IMR-90 (cell line): ENCODE data around the gene IQSEC1. TPM values are rescaled to one million over a fixed set of nuclear protein-coding genes. Genes with fewer than 3 reads are reported as not detected.

Source experiments
- ATAC-seq: fragments of 200-7000 bp; cut with Tn5 transposase; 2 replicates; pipeline ENCODE4 v1.9.1; 2020; ENCODE audit warnings: low read depth, mild to moderate bottlenecking, moderate library complexity
- BruUV-seq: library from RNA; stranded (reverse); fragments of 400-500 nt; replicated peaks from 2 replicates; lab custom pipeline; 2021; lab: Mats Ljungman, UMichigan
- CTCF ChIA-PET: fragments of 300-600 bp; formaldehyde crosslinking; extraction: SDS; loops from one replicate; lab custom pipeline; 2021; ENCODE audit warnings: antibody characterized with exemption; lab: Yijun Ruan, JAX
- POLR2A ChIA-PET: fragments of 300-600 bp; sonication (Branson Sonifier 250); formaldehyde crosslinking; loops from one replicate; lab custom pipeline; 2022; ENCODE audit warnings: antibody characterized with exemption; ENCODE audit not compliant: unreplicated experiment; lab: Charles Lee
- DNase-seq: peaks from one replicate; pipeline ENCODE4 v3.0.0; 2013
- H2AFZ ChIP-seq: replicated peaks from 2 replicates; pipeline ENCODE3; 2013; ENCODE audit warnings: low read length, mild to moderate bottlenecking; ENCODE audit not compliant: poor library complexity
- H2AK5ac ChIP-seq: 2 replicates; pipeline ENCODE4 v1.6.1; 2013; ENCODE audit warnings: low read depth, low read length, inconsistent platforms
- H2AK9ac ChIP-seq: replicated peaks from 2 replicates; pipeline ENCODE3; 2013; ENCODE audit warnings: mild to moderate bottlenecking, low read depth, low read length, moderate library complexity; ENCODE audit not compliant: poor library complexity
- H2BK120ac ChIP-seq: 2 replicates; pipeline ENCODE4 v1.6.1; 2013; ENCODE audit warnings: low read depth, low read length, inconsistent platforms
- H2BK15ac ChIP-seq: 3 replicates; pipeline ENCODE4 v1.6.1; 2013; ENCODE audit warnings: low read depth, low read length, inconsistent platforms
- H2BK20ac ChIP-seq: 2 replicates; pipeline ENCODE4 v1.6.1; 2013; ENCODE audit warnings: low read depth, mild to moderate bottlenecking, inconsistent platforms, low read length, moderate library complexity
- H2BK5ac ChIP-seq: 2 replicates; pipeline ENCODE4 v1.6.1; 2013; ENCODE audit warnings: mild to moderate bottlenecking, low read depth, low read length, inconsistent platforms; ENCODE audit not compliant: poor library complexity, severe bottlenecking
- H3K14ac ChIP-seq: replicated peaks from 2 replicates; pipeline ENCODE4 v1.6.1; 2013; ENCODE audit warnings: low read depth, low read length, inconsistent platforms
- H3K18ac ChIP-seq: 2 replicates; pipeline ENCODE4 v1.6.1; 2013; ENCODE audit warnings: low read depth, low read length, control low read depth
- H3K23ac ChIP-seq: 2 replicates; pipeline ENCODE4 v1.6.1; 2013; ENCODE audit warnings: low read depth, low read length, inconsistent platforms
- H3K27ac ChIP-seq: 2 replicates; pipeline ENCODE4 v1.5.1; 2013; ENCODE audit warnings: mild to moderate bottlenecking, control low read depth, low read length; ENCODE audit not compliant: insufficient read depth
- H3K27me3 ChIP-seq: 2 replicates; pipeline ENCODE4 v1.6.1; 2013; ENCODE audit warnings: low read length; ENCODE audit not compliant: control insufficient read depth, insufficient read depth
- H3K36me3 ChIP-seq: 2 replicates; pipeline ENCODE4 v1.6.1; 2013; ENCODE audit warnings: low read length, mixed read lengths; ENCODE audit not compliant: control insufficient read depth, insufficient read depth
- H3K4ac ChIP-seq: 2 replicates; pipeline ENCODE4 v1.6.1; 2013; ENCODE audit warnings: low read depth, low read length, inconsistent platforms
- H3K4me1 ChIP-seq: 2 replicates; pipeline ENCODE4 v1.6.1; 2013; ENCODE audit warnings: low read length, mixed read lengths; ENCODE audit not compliant: control insufficient read depth, insufficient read depth
- H3K4me2 ChIP-seq: 2 replicates; pipeline ENCODE4 v1.6.1; 2013; ENCODE audit warnings: low read depth, mild to moderate bottlenecking, control low read depth, low read length, moderate library complexity
- H3K4me3 ChIP-seq: 2 replicates; pipeline ENCODE4 v1.5.1; 2013; ENCODE audit warnings: low read depth, mild to moderate bottlenecking, control low read depth, low read length, moderate library complexity; ENCODE audit not compliant: insufficient read depth
- H3K56ac ChIP-seq: 2 replicates; pipeline ENCODE4 v1.6.1; 2013; ENCODE audit warnings: low read length, inconsistent platforms; ENCODE audit not compliant: insufficient read depth; ENCODE audit errors: extremely low read depth
- H3K79me1 ChIP-seq, 2 experiments: 2 replicates each; pipeline ENCODE4 v1.6.1; 2013; ENCODE audit warnings: low read length in 2 of 2, inconsistent platforms in 1 of 2, low read depth in 1 of 2
- H3K9ac ChIP-seq: 2 replicates; pipeline ENCODE4 v1.6.1; 2013; ENCODE audit warnings: low read depth, low read length, control low read depth
- H3K9me1 ChIP-seq: 2 replicates; pipeline ENCODE4 v1.6.1; 2013; ENCODE audit warnings: low read length, inconsistent platforms; ENCODE audit not compliant: insufficient read depth
- H3K9me3 ChIP-seq: 2 replicates; pipeline ENCODE4 v1.6.1; 2013; ENCODE audit warnings: low read length; ENCODE audit not compliant: control insufficient read depth, insufficient read depth
- H4K20me1 ChIP-seq: 2 replicates; pipeline ENCODE4 v1.6.1; 2013; ENCODE audit warnings: low read length, inconsistent platforms; ENCODE audit not compliant: insufficient read depth
- H4K5ac ChIP-seq: 2 replicates; pipeline ENCODE4 v1.6.1; 2013; ENCODE audit warnings: mild to moderate bottlenecking, low read depth, low read length, control low read depth
- H4K8ac ChIP-seq, 2 experiments: 2 replicates each; pipeline ENCODE4 v1.6.1; 2013; ENCODE audit warnings: low read depth in 2 of 2, low read length in 2 of 2, control low read depth in 1 of 2, inconsistent platforms in 1 of 2
- H4K91ac ChIP-seq: 2 replicates; pipeline ENCODE4 v1.6.1; 2013; ENCODE audit warnings: low read depth, low read length, inconsistent platforms; ENCODE audit not compliant: insufficient read depth
- CEBPB ChIP-seq: IDR thresholded peaks from 2 replicates; pipeline ENCODE4 v1.6.1; 2012; ENCODE audit warnings: low read depth, low read length, improper control_type of control experiment
- FOS ChIP-seq: fragments of 150-350 bp; IDR thresholded peaks from 2 replicates; pipeline ENCODE4 v1.6.1; 2016; ENCODE audit warnings: low read depth, low read length
- MAFK ChIP-seq: IDR thresholded peaks from 2 replicates; pipeline ENCODE4 v1.6.1; 2012; ENCODE audit warnings: low read depth, low read length, improper control_type of control experiment
- SMC3 ChIP-seq: fragments of 150-350 bp; IDR thresholded peaks from 2 replicates; pipeline ENCODE4 v1.6.1; 2016; ENCODE audit warnings: low read depth, mild to moderate bottlenecking, antibody characterized with exemption, low read length, moderate library complexity
- WGBS, 2 experiments: methylation state at CpG; one replicate each; pipeline versions ENCODE4 v1.1.5 to v1.1.7; 2013; ENCODE audit warnings: missing lambda C conversion rate in 2 of 2; ENCODE audit not compliant: insufficient read length in 1 of 2; ENCODE audit errors: extremely low coverage in 2 of 2; 5-methylcytosine and 5-hydroxymethylcytosine counted together
- dilution Hi-C: fragments of 300-500 bp; cut with HindIII; formaldehyde crosslinking; loops from one replicate; pipeline ENCODE4 v1.14.3; 2018; ENCODE audit warnings: low sequenced_read_pairs; ENCODE audit not compliant: unreplicated experiment
- in situ Hi-C: fragments of 300-500 bp; cut with MboI; formaldehyde crosslinking; loops from 3 replicates; pipeline ENCODE4 v1.14.3; 2019; ENCODE audit warnings: low sequenced_read_pairs, inconsistent platforms, mixed read lengths
- intact Hi-C: fragments of 100-400 bp; cut with micrococcal nuclease; formaldehyde crosslinking; loops from 2 replicates; pipeline ENCODE4 v1.10.0; 2022
- polyA plus RNA-seq, 3 experiments: library from polyadenylated mRNA; depleted of rRNA; stranded (reverse); fragments of >200 nt; gene quantifications; 2 replicates each; pipeline ENCODE4 v1.2.3, GENCODE V29; 2012; ENCODE audit warnings: low replicate concordance in 1 of 3
- total RNA-seq: library from RNA; depleted of rRNA; stranded (reverse); fragments of >200 nt; gene quantifications from 2 replicates; pipeline ENCODE4 v1.2.3, GENCODE V29; 2012

IQSEC1 gene
- total and polyA plus RNA-seq, 2 of the 4 experiments (the other 2 are of a cell fraction) = 5.9 to 11.9 TPM

DNA sequence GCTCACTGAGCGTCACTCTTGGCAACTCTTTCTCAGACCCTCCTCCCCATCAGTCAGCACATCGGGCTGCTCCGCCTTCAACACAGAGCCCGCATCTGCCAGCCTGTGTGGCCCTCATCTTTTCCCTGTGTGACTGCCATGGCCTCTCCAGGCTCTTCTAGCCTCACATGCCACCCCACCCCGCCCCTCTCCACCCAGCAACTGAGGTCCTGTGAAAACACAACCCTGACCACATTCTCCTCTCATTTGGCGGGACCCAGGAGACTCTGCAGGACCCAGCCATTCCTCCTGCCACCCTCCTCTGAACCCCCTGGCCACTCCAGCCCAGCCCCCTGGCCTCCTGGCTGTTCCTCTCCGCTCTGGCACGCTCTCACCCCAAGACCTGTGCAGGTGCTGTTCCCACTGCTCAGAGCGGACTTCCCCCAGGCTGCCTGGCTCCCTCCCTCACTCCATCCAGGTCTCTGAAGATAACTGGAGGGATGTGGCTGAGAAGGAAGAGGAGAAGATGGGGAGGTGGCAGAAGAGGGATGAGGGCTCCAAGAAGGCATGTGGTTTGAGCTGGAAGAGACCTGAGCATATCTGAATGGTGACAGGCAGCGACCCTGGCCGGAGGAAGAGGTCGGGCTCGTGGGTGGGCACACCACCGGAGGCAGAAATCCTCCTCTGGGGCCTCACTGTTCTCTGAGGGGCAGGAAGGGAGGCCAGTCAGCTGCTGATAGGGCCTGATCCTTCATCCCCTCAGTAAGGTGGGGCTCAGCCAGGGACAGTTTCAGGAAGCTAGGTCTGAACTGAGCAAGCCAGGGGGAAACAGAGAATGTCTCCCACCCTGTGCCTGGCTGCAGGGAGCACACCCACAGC lies 120.7 kb downstream of the IQSEC1 start:
- no peak overlapping the region for H3K4me2 ChIP-seq
- H3K18ac ChIP-seq = no peak overlapping the region
- no peak overlapping the region for H3K56ac ChIP-seq
- H2BK20ac ChIP-seq = no peak overlapping the region
- peaks cover 66% of the 10 kb centered on the region for H4K20me1 ChIP-seq
- CTCF ChIA-PET = no interaction called here
- H3K4ac ChIP-seq = no peak overlapping the region
- H3K4me1 ChIP-seq = peaks cover 24% of the 10 kb centered on the region
- H2AK9ac ChIP-seq = no peak overlapping the region
- no peak overlapping the region for H2BK120ac ChIP-seq
- no peak overlapping the region for H4K5ac ChIP-seq
- intact Hi-C loops = no loop called here
- WGBS, 2 experiments = 90% methylated on average over 2 of the region's 14 CpGs; no CpG with 5 or more reads in 1 of the 2 experiments
- H2BK15ac ChIP-seq = no peak overlapping the region
- no peak overlapping the region for H2AFZ ChIP-seq
- peaks cover 19 to 81% of the 10 kb centered on the region in 2 experiments for H3K79me1 ChIP-seq
- H3K23ac ChIP-seq = no peak overlapping the region
- H3K4me3 ChIP-seq = no peak overlapping the region
- no peak overlapping the region for H3K27ac ChIP-seq
- H3K9ac ChIP-seq = no peak overlapping the region
- TF ChIP-seq FOS = no peak
- TF ChIP-seq SMC3 = no peak
- TF ChIP-seq CEBPB = no peak
- TF ChIP-seq MAFK = no peak
- BruUV-seq = no TSS peak
- no peak overlapping the region for H4K91ac ChIP-seq
- dilution Hi-C loops = no loop called here
- no peaks in the 10 kb centered on the region for H3K36me3 ChIP-seq
- POLR2A ChIA-PET = no interaction called here
- H2AK5ac ChIP-seq = no peak overlapping the region
- H3K14ac ChIP-seq = no peak overlapping the region
- H3K27me3 ChIP-seq = no peaks in the 10 kb centered on the region
- peaks cover 22% of the 10 kb centered on the region for H3K9me1 ChIP-seq
- no peak overlapping the region for H2BK5ac ChIP-seq
- in situ Hi-C loops = no loop called here
- H3K9me3 ChIP-seq = no peaks in the 10 kb centered on the region
- H4K8ac ChIP-seq = no peak overlapping the region
- no peak for DNase-seq
- ATAC-seq = no peak
